ENCODE measurements around the gene AKR7A2. TPM values are rescaled to one million over a fixed set of nuclear protein-coding genes. Genes with fewer than 3 reads are reported as not detected.

Gene AKR7A2
- total RNA-seq, 4 donors from 2014 or later: 45.2 to 68.2 (median 59.6) TPM

DNA sequence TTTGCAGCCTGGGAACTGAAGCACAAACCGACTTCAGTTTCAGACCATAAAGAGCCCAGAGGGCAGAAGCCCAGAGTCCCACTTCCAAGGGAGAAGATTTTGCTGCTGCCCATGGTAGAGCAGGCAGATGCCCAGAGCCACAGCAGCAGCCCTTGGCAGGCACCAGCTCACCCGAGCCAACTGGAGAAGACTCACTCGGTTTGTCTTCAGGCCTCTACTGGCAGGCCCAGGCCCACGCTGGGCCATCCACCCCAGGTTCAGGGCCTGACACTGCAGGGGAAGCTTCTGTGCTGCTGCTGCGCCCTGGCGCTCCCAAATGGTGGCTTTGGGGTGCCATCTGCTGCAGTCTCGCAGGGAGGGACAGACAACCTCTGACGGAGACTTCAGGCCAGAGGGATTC, 33.4 kb upstream of the AKR7A2 start:
- H3K36me3 ChIP-seq: peaks cover 22 to 81% (median 72%) of the 10 kb centered on the region in 4 donors
- WGBS: 95% methylated on average over 4 of the region's 8 CpGs

DNA sequence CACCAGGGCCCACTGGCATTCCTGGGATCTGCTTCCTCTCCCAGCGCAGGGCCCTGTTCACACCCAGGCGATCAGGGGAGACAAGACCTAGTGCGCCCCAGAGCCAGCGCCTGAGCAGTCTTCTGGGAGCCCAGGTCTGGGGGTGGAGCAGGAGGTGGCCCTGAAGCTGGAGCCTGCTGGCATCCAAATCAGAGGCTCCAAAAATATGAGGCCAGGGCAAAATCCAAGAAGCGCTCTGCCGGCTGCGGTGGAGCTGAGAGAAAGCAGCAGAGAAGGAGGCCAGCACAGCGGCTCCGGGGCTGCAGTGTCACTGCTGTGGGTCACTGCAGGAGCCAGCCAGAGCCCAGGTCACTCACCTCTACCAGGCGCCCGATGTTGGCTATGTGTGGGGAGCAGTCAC, 32.9 kb upstream of the AKR7A2 start:
- peak overlapping the region; percentile 32 to 58 (median 38) for H3K27ac ChIP-seq (replicated peaks in 1 of 4)
- H3K36me3 ChIP-seq: peaks cover 17 to 81% (median 71%) of the 10 kb centered on the region in 4 donors
- 93% methylated on average over 11 of the region's 11 CpGs for WGBS
- H3K4me1 ChIP-seq: peaks cover 9 to 76% (median 71%) of the 10 kb centered on the region in 4 donors
- no peak overlapping the region for H3K4me3 ChIP-seq
- no peaks in the 10 kb centered on the region for H3K9me3 ChIP-seq
- DNase-seq (ENCODE audit: extremely low spot score): no peak
- TF ChIP-seq EP300 (IDR thresholded peaks at IDR 0.05): no peak
- no peak for TF ChIP-seq POLR2A (IDR thresholded peaks at IDR 0.05; ENCODE audit: low read depth)
- TF ChIP-seq POLR2AphosphoS5 (IDR thresholded peaks at IDR 0.05): no peak
- TF ChIP-seq, protein P1, sequence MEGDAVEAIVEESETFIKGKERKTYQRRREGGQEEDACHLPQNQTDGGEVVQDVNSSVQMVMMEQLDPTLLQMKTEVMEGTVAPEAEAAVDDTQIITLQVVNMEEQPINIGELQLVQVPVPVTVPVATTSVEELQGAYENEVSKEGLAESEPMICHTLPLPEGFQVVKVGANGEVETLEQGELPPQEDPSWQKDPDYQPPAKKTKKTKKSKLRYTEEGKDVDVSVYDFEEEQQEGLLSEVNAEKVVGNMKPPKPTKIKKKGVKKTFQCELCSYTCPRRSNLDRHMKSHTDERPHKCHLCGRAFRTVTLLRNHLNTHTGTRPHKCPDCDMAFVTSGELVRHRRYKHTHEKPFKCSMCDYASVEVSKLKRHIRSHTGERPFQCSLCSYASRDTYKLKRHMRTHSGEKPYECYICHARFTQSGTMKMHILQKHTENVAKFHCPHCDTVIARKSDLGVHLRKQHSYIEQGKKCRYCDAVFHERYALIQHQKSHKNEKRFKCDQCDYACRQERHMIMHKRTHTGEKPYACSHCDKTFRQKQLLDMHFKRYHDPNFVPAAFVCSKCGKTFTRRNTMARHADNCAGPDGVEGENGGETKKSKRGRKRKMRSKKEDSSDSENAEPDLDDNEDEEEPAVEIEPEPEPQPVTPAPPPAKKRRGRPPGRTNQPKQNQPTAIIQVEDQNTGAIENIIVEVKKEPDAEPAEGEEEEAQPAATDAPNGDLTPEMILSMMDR (IDR thresholded peaks at IDR 0.05): no peak
- intact Hi-C loops (cut with DNase I): loop anchor here (2.0 to 5.0 kb wide), 3 partner anchors 37 to 306 kb away; no protein-coding TSS in a partner anchor
- no peaks in the 10 kb centered on the region for H3K27me3 ChIP-seq

More for the DNA sequence above, 33.4 kb upstream of the AKR7A2 start:
- intact Hi-C loops (cut with DNase I): loop anchor here (2.0 to 5.0 kb wide), 2 partner anchors 37 to 305 kb away; no protein-coding TSS in a partner anchor
- TF ChIP-seq, protein P1 (IDR thresholded peaks at IDR 0.05): no peak
- DNase-seq (ENCODE audit: extremely low spot score): no peak
- H3K27me3 ChIP-seq: no peaks in the 10 kb centered on the region
- H3K4me3 ChIP-seq: no peak overlapping the region
- peaks cover 9 to 80% (median 73%) of the 10 kb centered on the region in 4 donors for H3K4me1 ChIP-seq
- peak overlapping the region in 2 of 4 donors; percentile 23 to 32 for H3K27ac ChIP-seq (replicated peaks in 1 of 4)
- H3K9me3 ChIP-seq: no peaks in the 10 kb centered on the region

- TF ChIP-seq, protein P1 (IDR thresholded peaks at IDR 0.05): peak; percentile 88 to 98 (median 96)
- TF ChIP-seq POLR2A (IDR thresholded peaks at IDR 0.05; ENCODE audit: low read depth): no peak
- no peak for TF ChIP-seq EP300 (IDR thresholded peaks at IDR 0.05)
- TF ChIP-seq POLR2AphosphoS5 (IDR thresholded peaks at IDR 0.05): peak; percentile 59 to 64
- intact Hi-C loops (cut with DNase I): loop anchor here (2.0 to 5.0 kb wide), 2 partner anchors 133 to 306 kb away; no protein-coding TSS in a partner anchor
- Histone ChIP-seq H3K4me1 (peaks cover 9 to 72% (median 68%) of the 10 kb centered on the region in 4 donors), H3K36me3 (peaks cover 17 to 81% (median 71%) of the 10 kb centered on the region in 4 donors), H3K9me3 (no peaks in the 10 kb centered on the region), H3K4me3 (no peak overlapping the region), H3K27me3 (no peaks in the 10 kb centered on the region), H3K27ac (replicated peaks in 1 of 4) (peak overlapping the region; percentile 32 to 58 (median 38))
- no peak for DNase-seq (ENCODE audit: extremely low spot score)
- WGBS: 40% methylated on average over 10 of the region's 12 CpGs
These were observed 32.4 kb upstream of the AKR7A2 start for GRCh38 chr1:19344372-19344810.

DNA sequence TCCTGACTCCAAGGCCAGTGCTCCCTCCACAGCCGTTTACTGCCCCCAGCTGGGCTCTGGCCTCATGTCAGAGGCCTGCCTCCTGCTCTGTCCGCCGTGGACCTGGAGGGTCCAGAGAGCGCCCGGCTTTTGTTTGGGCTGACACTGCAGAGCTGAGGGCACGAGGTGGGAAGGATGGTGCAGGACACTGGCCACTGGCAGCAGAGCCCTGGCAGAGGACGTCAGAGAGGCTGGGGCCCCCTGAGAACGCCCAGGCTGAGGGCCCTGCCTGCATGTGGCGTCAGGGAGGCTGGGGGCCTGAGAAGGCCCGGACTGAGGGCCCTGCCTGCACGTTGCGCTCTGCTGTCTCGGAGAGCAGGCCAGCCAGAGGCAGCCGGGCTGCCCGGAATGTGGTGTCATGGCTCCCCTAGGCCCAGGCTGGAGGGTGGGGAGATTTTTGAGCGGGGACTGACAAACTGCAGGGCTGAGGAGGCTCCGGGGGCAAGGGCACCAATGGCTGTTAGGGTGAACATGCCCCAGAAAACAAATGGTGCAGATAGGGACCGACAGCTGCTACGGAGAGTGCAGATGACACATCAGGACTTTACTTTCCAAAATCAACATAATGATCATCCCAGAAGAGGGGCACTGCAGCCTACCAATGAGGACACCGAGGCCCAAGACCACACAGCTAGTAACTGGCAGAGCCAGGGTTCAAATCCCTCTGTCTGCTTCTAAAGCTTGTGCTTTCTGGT, 31.8 kb upstream of the AKR7A2 start:
- no peaks in the 10 kb centered on the region for H3K27me3 ChIP-seq
- TF ChIP-seq POLR2AphosphoS5 (IDR thresholded peaks at IDR 0.05) (no peak), EP300 (IDR thresholded peaks at IDR 0.05) (no peak), POLR2A (IDR thresholded peaks at IDR 0.05; ENCODE audit: low read depth) (no peak)
- TF ChIP-seq, protein P1 (IDR thresholded peaks at IDR 0.05): no peak
- intact Hi-C loops (cut with DNase I): loop anchor here (2.0 to 5.0 kb wide), 2 partner anchors 134 to 307 kb away; no protein-coding TSS in a partner anchor
- 94% methylated on average over 6 of the region's 20 CpGs for WGBS
- peaks cover 18 to 81% (median 71%) of the 10 kb centered on the region in 4 donors for H3K36me3 ChIP-seq
- no peaks in the 10 kb centered on the region for H3K9me3 ChIP-seq
- peaks cover 9 to 66% (median 62%) of the 10 kb centered on the region in 4 donors for H3K4me1 ChIP-seq
- no peak overlapping the region for H3K4me3 ChIP-seq
- H3K27ac ChIP-seq (replicated peaks in 1 of 4): peak overlapping the region; percentile 32 to 56 (median 38)
- DNase-seq (ENCODE audit: extremely low spot score): no peak
